Endodermal cell (in vitro differentiated cells): ENCODE measurements around the gene BOLA3. TPM values are rescaled to one million over a fixed set of nuclear protein-coding genes. Genes with fewer than 3 reads are reported as not detected.

ENCODE experiments used
- DNase-seq: peaks from one replicate; pipeline ENCODE4 v3.0.0-alpha.2; 2017
- H3K27ac ChIP-seq: 2 replicates; pipeline ENCODE4 v1.5.1; 2013; ENCODE audit warnings: mild to moderate bottlenecking, low read depth, low read length, moderate library complexity
- H3K27me3 ChIP-seq: 2 replicates; pipeline ENCODE4 v1.6.1; 2013; ENCODE audit warnings: mild to moderate bottlenecking, low read length, moderate library complexity; ENCODE audit not compliant: insufficient read depth, control insufficient read depth, poor library complexity, severe bottlenecking
- H3K36me3 ChIP-seq: 2 replicates; pipeline ENCODE4 v1.7.0; 2013; ENCODE audit warnings: mild to moderate bottlenecking, low read length, moderate library complexity; ENCODE audit not compliant: control insufficient read depth, insufficient read depth
- H3K4me1 ChIP-seq: one replicate; pipeline ENCODE4 v1.7.0; 2013; ENCODE audit warnings: low read length; ENCODE audit not compliant: control insufficient read depth, insufficient read depth
- H3K4me3 ChIP-seq: 2 replicates; pipeline ENCODE4 v1.5.1; 2013; ENCODE audit warnings: mild to moderate bottlenecking, low read length, moderate library complexity
- H3K9ac ChIP-seq: 2 replicates; pipeline ENCODE4 v1.6.1; 2013; ENCODE audit warnings: mild to moderate bottlenecking, low read length, moderate library complexity; ENCODE audit not compliant: poor library complexity, severe bottlenecking; ENCODE audit errors: extremely low read depth
- H3K9me3 ChIP-seq: 2 replicates; pipeline ENCODE4 v1.6.1; 2013; ENCODE audit warnings: mild to moderate bottlenecking, low read length, moderate library complexity; ENCODE audit not compliant: control insufficient read depth
- H3K27ac Mint-ChIP-seq: 2 replicates; pipeline ENCODE4 v1.8.0; 2020; ENCODE audit warnings: mixed read lengths
- H3K27me3 Mint-ChIP-seq: 2 replicates; pipeline ENCODE4 v1.8.0; 2021; ENCODE audit warnings: mild to moderate bottlenecking, mixed read lengths; ENCODE audit not compliant: insufficient read depth
- H3K36me3 Mint-ChIP-seq: 2 replicates; pipeline ENCODE4 v1.8.0; 2020; ENCODE audit warnings: low read depth, mixed read lengths
- H3K4me1 Mint-ChIP-seq: 2 replicates; pipeline ENCODE4 v1.8.0; 2020; ENCODE audit warnings: mixed read lengths
- H3K4me3 Mint-ChIP-seq: 2 replicates; pipeline ENCODE4 v1.8.0; 2020; ENCODE audit warnings: mild to moderate bottlenecking, moderate library complexity, mixed read lengths
- H3K9me3 Mint-ChIP-seq: 2 replicates; pipeline ENCODE4 v1.8.0; 2020; ENCODE audit warnings: mild to moderate bottlenecking, mixed read lengths
- CTCF ChIP-seq: fragments of 200-600 bp; sonication (generic); conservative IDR thresholded peaks from 2 replicates; pipeline ENCODE4 v1.5.0; 2021; ENCODE audit warnings: antibody characterized with exemption, mild to moderate bottlenecking
- WGBS, 2 experiments: methylation state at CpG; one replicate each; pipeline versions ENCODE4 v1.1.5 to v1.1.7; 2013; ENCODE audit warnings: missing lambda C conversion rate in 2 of 2, mixed read lengths in 1 of 2; ENCODE audit not compliant: insufficient coverage in 1 of 2, insufficient read length in 1 of 2; 5-methylcytosine and 5-hydroxymethylcytosine counted together
- total RNA-seq, 2 donors: library from RNA; stranded (reverse); fragmentation: NEBNext Ultra II Directional in 1 of 2; extraction: Animal tissue kit (Norgen Biotek cat#: 25700) in 1 of 2; gene quantifications; 2 replicates in 1 of 2; 3 replicates in 1 of 2; pipeline ENCODE4 v1.2.1, GENCODE V29; 2021

BOLA3 gene
- total RNA-seq, 2 donors from 2014 or later: 42.5 to 43.2 TPM

- Mint-ChIP-seq H3K9me3 (no peaks in the 10 kb centered on the region), H3K4me1 (peaks cover 12% of the 10 kb centered on the region), H3K27me3 (no peaks in the 10 kb centered on the region), H3K36me3 (no peaks in the 10 kb centered on the region), H3K27ac (no peak overlapping the region), H3K4me3 (no peak overlapping the region)
- no peaks in the 10 kb centered on the region for H3K9me3 ChIP-seq
- H3K27me3 ChIP-seq: no peaks in the 10 kb centered on the region
- H3K9ac ChIP-seq: no peak overlapping the region
- H3K4me3 ChIP-seq: no peak overlapping the region
- H3K36me3 ChIP-seq: no peaks in the 10 kb centered on the region
- DNase-seq: no peak
- TF ChIP-seq CTCF: no peak
- WGBS, 2 experiments: 91 to 93% methylated on average over 7 to 9 of the region's 9 CpGs
- H3K27ac ChIP-seq: no peak overlapping the region
- no peaks in the 10 kb centered on the region for H3K4me1 ChIP-seq
Observed at GRCh38 chr2:74186038-74186437, 38.3 kb upstream of the BOLA3 start.

- Mint-ChIP-seq H3K9me3 (no peaks in the 10 kb centered on the region), H3K36me3 (no peaks in the 10 kb centered on the region), H3K27me3 (no peaks in the 10 kb centered on the region), H3K27ac (no peak overlapping the region), H3K4me1 (peaks cover 12% of the 10 kb centered on the region), H3K4me3 (no peak overlapping the region)
- Histone ChIP-seq H3K9ac (no peak overlapping the region), H3K9me3 (no peaks in the 10 kb centered on the region), H3K27ac (no peak overlapping the region), H3K4me3 (no peak overlapping the region), H3K36me3 (no peaks in the 10 kb centered on the region), H3K4me1 (no peaks in the 10 kb centered on the region), H3K27me3 (no peaks in the 10 kb centered on the region)
- DNase-seq: no peak
- WGBS, 2 experiments: 95 to 100% methylated on average over 2 of the region's 2 CpGs
- no peak for TF ChIP-seq CTCF
Observed at GRCh38 chr2:74183878-74184277, 36.2 kb upstream of the BOLA3 start.

- no peak overlapping the region for H3K9ac ChIP-seq
- no peak overlapping the region for H3K4me3 ChIP-seq
- no peak overlapping the region for H3K4me3 Mint-ChIP-seq
- H3K27me3 Mint-ChIP-seq: no peaks in the 10 kb centered on the region
- H3K4me1 Mint-ChIP-seq: peaks cover 8% of the 10 kb centered on the region
- no peak for DNase-seq
- H3K9me3 ChIP-seq: peaks cover 5% of the 10 kb centered on the region
- TF ChIP-seq CTCF: no peak
- peaks cover 5% of the 10 kb centered on the region for H3K9me3 Mint-ChIP-seq
- no peak overlapping the region for H3K27ac Mint-ChIP-seq
- peaks cover 6% of the 10 kb centered on the region for H3K36me3 Mint-ChIP-seq
- H3K27me3 ChIP-seq: no peaks in the 10 kb centered on the region
- peaks cover 2% of the 10 kb centered on the region for H3K36me3 ChIP-seq
- no peak overlapping the region for H3K27ac ChIP-seq
- WGBS, 2 experiments: 75 to 97% methylated on average over 3 to 7 of the region's 7 CpGs
- no peaks in the 10 kb centered on the region for H3K4me1 ChIP-seq
Observed at GRCh38 chr2:74181739-74182138, 34.0 kb upstream of the BOLA3 start.
